ENCODE results near the gene MUC15.

GRCh38 chr11:26599876-26600434, 27.9 kb upstream of the MUC15 start:
- TF ChIP-seq POLR2AphosphoS5 (IDR thresholded peaks at IDR 0.05; ENCODE audit: low read depth, low read length), result no peak
- TF ChIP-seq POLR2A (IDR thresholded peaks at IDR 0.05; ENCODE audit: low read depth, low read length), result no peak
- no peak for TF ChIP-seq POU2F2 (IDR thresholded peaks at IDR 0.05; ENCODE audit: low read depth, low read length)
- no peak for TF ChIP-seq TAF1 (IDR thresholded peaks at IDR 0.05; ENCODE audit: low read depth, low read length)
- TF ChIP-seq PAX5 (IDR thresholded peaks at IDR 0.05; ENCODE audit: insufficient read depth, low read length, severe bottlenecking), result no peak
- TF ChIP-seq SPI1 (IDR thresholded peaks at IDR 0.05; ENCODE audit: low read depth, low read length), result no peak
